Lung (tissue), 12 donors: ENCODE measurements around the gene FAT3. TPM values are rescaled to one million over a fixed set of nuclear protein-coding genes. Genes with fewer than 3 reads are reported as not detected.

Source experiments
- ATAC-seq: fragments of 200-7000 bp; cut with Tn5 transposase; one replicate; pipeline ENCODE4 v1.9.1; 2020; ENCODE audit warnings: moderate number of reproducible peaks; ENCODE audit not compliant: insufficient read depth, low FRiP score
- DNase-seq, 3 donors: peaks; one replicate each; pipeline ENCODE4 v3.0.0-alpha.2; 2013 to 2017
- H3K27ac ChIP-seq, 2 donors: one replicate each; pipeline ENCODE4 v1.5.1; 2013; ENCODE audit warnings: mild to moderate bottlenecking in 2 of 2, moderate library complexity in 2 of 2, control low read depth in 1 of 2, inconsistent platforms in 1 of 2, low read depth in 1 of 2, low read length in 1 of 2
- H3K27me3 ChIP-seq, 3 donors: one replicate each; pipeline ENCODE4 v1.5.1; 2013; ENCODE audit warnings: low read length in 2 of 3; ENCODE audit not compliant: control insufficient read depth in 3 of 3, insufficient read depth in 3 of 3
- H3K36me3 ChIP-seq, 4 donors: one replicate each; pipeline ENCODE4 v1.5.1; 2013; ENCODE audit warnings: low read length in 4 of 4, mild to moderate bottlenecking in 1 of 4, moderate library complexity in 1 of 4; ENCODE audit not compliant: control insufficient read depth in 4 of 4, insufficient read depth in 4 of 4
- H3K4me1 ChIP-seq, 5 donors: one replicate each; pipeline ENCODE4 v1.5.1; 2013; ENCODE audit warnings: low read length in 5 of 5, mild to moderate bottlenecking in 2 of 5, moderate library complexity in 1 of 5; ENCODE audit not compliant: control insufficient read depth in 5 of 5, insufficient read depth in 5 of 5
- H3K4me3 ChIP-seq: one replicate; pipeline ENCODE4 v1.5.1; 2013; ENCODE audit warnings: mild to moderate bottlenecking, control low read depth, moderate library complexity
- H3K9ac ChIP-seq, 2 donors: one replicate each; pipeline ENCODE4 v1.5.1; 2013; ENCODE audit warnings: low read length in 2 of 2, control low read depth in 1 of 2; ENCODE audit not compliant: insufficient read depth in 1 of 2
- H3K9me3 ChIP-seq, 4 donors: one replicate each; pipeline ENCODE4 v1.5.1; 2013; ENCODE audit warnings: low read length in 3 of 4, mild to moderate bottlenecking in 1 of 4, moderate library complexity in 1 of 4; ENCODE audit not compliant: control insufficient read depth in 4 of 4, insufficient read depth in 3 of 4
- WGBS, 2 donors: extraction: QIAGEN DNeasy Blood & Tissue Kit; methylation state at CpG; one replicate each; pipeline ENCODE4 v1.1.7; 2013; 5-methylcytosine and 5-hydroxymethylcytosine counted together
- polyA plus RNA-seq, 2 donors: library from polyadenylated mRNA; stranded (reverse); fragments of 200-250 nt; gene quantifications; one replicate each; pipeline ENCODE4 v1.2.1, GENCODE V29; 2013
- total RNA-seq, 2 donors: library from RNA; depleted of rRNA in 1 of 2; stranded (reverse); fragments of >200 nt in 1 of 2; gene quantifications; one replicate each; pipeline ENCODE4 v1.2.1, GENCODE V29; 2014 to 2021
- TF ChIP-seq, protein P1 (sequence below): IDR thresholded peaks from 2 replicates; pipeline ENCODE4 v1.5.1; 2012; ENCODE audit warnings: mild to moderate bottlenecking; ENCODE audit errors: control extremely low read depth, extremely low read depth
- donor health status: control.
- donor health status: control.
- donor health status: Bipolar disorder and iron deficiency.
- donor health status: healthy.
- donor health status: DM: yes; HTN: yes; CAD: no.

FAT3 gene
- total and polyA plus RNA-seq, 4 donors, result 0.22 to 108 (median 3.1) TPM

DNA sequence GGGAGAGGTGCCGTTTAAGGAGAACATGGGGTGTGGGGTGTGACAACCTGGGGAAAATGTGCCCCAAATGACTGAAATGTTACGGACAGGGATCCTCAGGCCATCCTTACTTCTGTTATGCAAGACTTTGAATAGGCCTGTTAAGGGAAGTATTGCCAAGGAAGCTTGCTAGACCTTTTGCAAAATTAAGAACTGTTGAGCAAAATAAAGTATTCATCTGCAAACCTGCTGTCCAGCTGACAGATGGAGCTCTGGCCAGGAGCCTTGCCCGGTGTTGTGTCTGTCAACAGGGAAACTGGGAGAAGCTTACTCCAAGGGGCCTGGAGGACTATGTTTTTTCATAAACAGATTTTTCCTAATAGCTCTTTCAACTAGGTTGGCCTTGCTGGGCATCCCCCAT lies 48.0 kb downstream of the FAT3 start:
- Histone ChIP-seq H3K9ac (no peak overlapping the region), H3K27me3 (no peaks in the 10 kb centered on the region), H3K36me3 (no peaks in the 10 kb centered on the region), H3K4me1 (peaks cover 0 to 7% (median 0%) of the 10 kb centered on the region in 5 donors), H3K9me3 (no peaks in the 10 kb centered on the region), H3K27ac (no peak overlapping the region), H3K4me3 (no peak overlapping the region)
- TF ChIP-seq, protein P1, sequence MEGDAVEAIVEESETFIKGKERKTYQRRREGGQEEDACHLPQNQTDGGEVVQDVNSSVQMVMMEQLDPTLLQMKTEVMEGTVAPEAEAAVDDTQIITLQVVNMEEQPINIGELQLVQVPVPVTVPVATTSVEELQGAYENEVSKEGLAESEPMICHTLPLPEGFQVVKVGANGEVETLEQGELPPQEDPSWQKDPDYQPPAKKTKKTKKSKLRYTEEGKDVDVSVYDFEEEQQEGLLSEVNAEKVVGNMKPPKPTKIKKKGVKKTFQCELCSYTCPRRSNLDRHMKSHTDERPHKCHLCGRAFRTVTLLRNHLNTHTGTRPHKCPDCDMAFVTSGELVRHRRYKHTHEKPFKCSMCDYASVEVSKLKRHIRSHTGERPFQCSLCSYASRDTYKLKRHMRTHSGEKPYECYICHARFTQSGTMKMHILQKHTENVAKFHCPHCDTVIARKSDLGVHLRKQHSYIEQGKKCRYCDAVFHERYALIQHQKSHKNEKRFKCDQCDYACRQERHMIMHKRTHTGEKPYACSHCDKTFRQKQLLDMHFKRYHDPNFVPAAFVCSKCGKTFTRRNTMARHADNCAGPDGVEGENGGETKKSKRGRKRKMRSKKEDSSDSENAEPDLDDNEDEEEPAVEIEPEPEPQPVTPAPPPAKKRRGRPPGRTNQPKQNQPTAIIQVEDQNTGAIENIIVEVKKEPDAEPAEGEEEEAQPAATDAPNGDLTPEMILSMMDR, result no peak
- no peak for DNase-seq
- 75 to 86% methylated on average over 3 of the region's 3 CpGs for WGBS, 2 donors
- no peak for ATAC-seq
